Uterus (tissue), 2 donors: ENCODE data around the gene NMD3.

Experiments
- CTCF ChIP-seq, 4 experiments: fragments of 200-600 bp in 2 of 4; fragments of 450-650 bp in 2 of 4; sonication (generic) in 2 of 4; IDR thresholded peaks; one replicate each; pipeline ENCODE4 v1.5.1; 2016 to 2019; ENCODE audit warnings: antibody characterized with exemption in 4 of 4, mild to moderate bottlenecking in 2 of 4, moderate library complexity in 1 of 4
- POLR2A ChIP-seq, 2 donors: fragments of 450-650 bp; IDR thresholded peaks; one replicate each; pipeline ENCODE4 v1.6.1; 2016; ENCODE audit warnings: antibody characterized with exemption in 2 of 2, mild to moderate bottlenecking in 1 of 2, moderate library complexity in 1 of 2

GRCh38 chr3:161221806-161222600 is 892 bp downstream of the NMD3 start:
- TF ChIP-seq CTCF (IDR thresholded peaks at IDR 0.05) (no peak), POLR2A (IDR thresholded peaks at IDR 0.05) (no peak)
